Nephron progenitor cell (in vitro differentiated cells): ENCODE data around the gene MAGI1.

ENCODE experiments used
- DNase-seq: peaks from one replicate; pipeline ENCODE4 v3.0.0; 2021
- H3K27ac Mint-ChIP-seq: 2 replicates; pipeline ENCODE4 v1.8.0; 2021; ENCODE audit warnings: mild to moderate bottlenecking, moderate library complexity, mixed read lengths
- H3K27me3 Mint-ChIP-seq: 2 replicates; pipeline ENCODE4 v1.8.0; 2021; ENCODE audit warnings: mild to moderate bottlenecking, low read depth, mixed read lengths; ENCODE audit not compliant: poor library complexity
- H3K36me3 Mint-ChIP-seq: 2 replicates; pipeline ENCODE4 v1.8.0; 2021; ENCODE audit warnings: low read depth, mixed read lengths
- H3K4me1 Mint-ChIP-seq: 2 replicates; pipeline ENCODE4 v1.8.0; 2021; ENCODE audit warnings: mixed read lengths
- H3K4me3 Mint-ChIP-seq: 2 replicates; pipeline ENCODE4 v1.8.0; 2021; ENCODE audit warnings: mild to moderate bottlenecking, moderate library complexity, mixed read lengths
- H3K9me3 Mint-ChIP-seq: 2 replicates; pipeline ENCODE4 v1.8.0; 2021; ENCODE audit warnings: mild to moderate bottlenecking, moderate library complexity, mixed read lengths
- TF ChIP-seq, protein P1 (sequence below): fragments of 200-600 bp; sonication (generic); IDR thresholded peaks from 2 replicates; pipeline ENCODE4 v1.5.0; 2021; ENCODE audit warnings: antibody characterized with exemption

MAGI1 gene

DNA sequence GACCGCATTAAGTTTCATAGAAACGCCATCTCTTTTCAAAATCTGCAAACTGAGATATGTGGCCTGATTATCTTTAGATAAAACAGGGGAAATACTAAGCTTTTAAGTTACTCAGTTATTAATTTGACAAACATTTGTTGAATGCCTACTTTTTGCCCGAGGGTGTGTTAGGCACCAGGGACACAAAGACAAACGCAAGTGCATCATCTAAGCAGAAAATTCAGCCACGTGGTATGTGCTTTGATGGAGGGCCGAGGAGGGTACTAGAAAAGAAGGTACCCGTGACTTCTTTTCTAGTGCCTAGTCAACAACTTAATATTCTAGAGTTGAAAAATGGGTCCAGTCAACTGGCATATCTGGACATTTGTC is 594.3 kb downstream of the MAGI1 start:
- H3K9me3 Mint-ChIP-seq, result no peaks in the 10 kb centered on the region
- TF ChIP-seq, protein P1, sequence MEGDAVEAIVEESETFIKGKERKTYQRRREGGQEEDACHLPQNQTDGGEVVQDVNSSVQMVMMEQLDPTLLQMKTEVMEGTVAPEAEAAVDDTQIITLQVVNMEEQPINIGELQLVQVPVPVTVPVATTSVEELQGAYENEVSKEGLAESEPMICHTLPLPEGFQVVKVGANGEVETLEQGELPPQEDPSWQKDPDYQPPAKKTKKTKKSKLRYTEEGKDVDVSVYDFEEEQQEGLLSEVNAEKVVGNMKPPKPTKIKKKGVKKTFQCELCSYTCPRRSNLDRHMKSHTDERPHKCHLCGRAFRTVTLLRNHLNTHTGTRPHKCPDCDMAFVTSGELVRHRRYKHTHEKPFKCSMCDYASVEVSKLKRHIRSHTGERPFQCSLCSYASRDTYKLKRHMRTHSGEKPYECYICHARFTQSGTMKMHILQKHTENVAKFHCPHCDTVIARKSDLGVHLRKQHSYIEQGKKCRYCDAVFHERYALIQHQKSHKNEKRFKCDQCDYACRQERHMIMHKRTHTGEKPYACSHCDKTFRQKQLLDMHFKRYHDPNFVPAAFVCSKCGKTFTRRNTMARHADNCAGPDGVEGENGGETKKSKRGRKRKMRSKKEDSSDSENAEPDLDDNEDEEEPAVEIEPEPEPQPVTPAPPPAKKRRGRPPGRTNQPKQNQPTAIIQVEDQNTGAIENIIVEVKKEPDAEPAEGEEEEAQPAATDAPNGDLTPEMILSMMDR, result no peak
- H3K27me3 Mint-ChIP-seq, result no peaks in the 10 kb centered on the region

DNA sequence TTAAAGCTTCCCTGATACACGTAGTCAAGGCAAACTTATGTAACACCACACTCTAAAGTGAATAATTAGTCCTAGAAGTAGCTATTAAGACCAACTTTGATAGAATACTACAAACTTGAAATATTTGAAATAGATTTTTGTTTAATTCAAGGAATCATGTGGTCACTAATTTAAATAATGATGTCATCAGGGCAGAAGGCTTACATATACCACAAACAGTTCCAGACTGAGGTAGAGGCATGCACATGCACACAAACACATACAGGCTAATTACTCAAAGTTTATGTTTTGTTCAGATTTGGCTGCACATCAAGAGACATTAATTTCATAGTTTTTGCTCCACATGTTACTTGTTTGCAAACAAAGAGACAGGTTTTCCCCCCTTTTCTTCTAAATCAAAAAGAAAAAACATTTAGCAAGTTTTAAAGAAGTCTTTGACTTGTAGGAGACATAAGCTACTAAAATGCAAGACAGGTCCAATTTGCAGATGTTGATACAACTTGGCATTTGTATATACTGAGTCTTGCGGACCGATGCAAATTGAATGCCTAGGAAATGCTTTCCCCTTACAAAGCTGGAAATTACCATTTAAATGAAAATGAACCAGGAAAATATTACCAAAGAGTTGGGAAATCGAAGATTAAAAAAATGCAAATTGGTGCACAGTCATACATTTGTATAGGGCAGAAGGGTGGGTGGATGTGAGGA is 594.8 kb downstream of the MAGI1 start:
- Mint-ChIP-seq H3K36me3 (no peaks in the 10 kb centered on the region), H3K4me1 (peaks cover 16% of the 10 kb centered on the region), H3K9me3 (no peaks in the 10 kb centered on the region), H3K4me3 (no peak overlapping the region), H3K27ac (no peak overlapping the region), H3K27me3 (no peaks in the 10 kb centered on the region)
- no peak for DNase-seq
- TF ChIP-seq, protein P1, result no peak

More for the DNA sequence above, 594.3 kb downstream of the MAGI1 start:
- no peak overlapping the region for H3K4me3 Mint-ChIP-seq
- H3K4me1 Mint-ChIP-seq, result peaks cover 15% of the 10 kb centered on the region
- no peaks in the 10 kb centered on the region for H3K36me3 Mint-ChIP-seq
- no peak overlapping the region for H3K27ac Mint-ChIP-seq
- DNase-seq, result no peak

DNA sequence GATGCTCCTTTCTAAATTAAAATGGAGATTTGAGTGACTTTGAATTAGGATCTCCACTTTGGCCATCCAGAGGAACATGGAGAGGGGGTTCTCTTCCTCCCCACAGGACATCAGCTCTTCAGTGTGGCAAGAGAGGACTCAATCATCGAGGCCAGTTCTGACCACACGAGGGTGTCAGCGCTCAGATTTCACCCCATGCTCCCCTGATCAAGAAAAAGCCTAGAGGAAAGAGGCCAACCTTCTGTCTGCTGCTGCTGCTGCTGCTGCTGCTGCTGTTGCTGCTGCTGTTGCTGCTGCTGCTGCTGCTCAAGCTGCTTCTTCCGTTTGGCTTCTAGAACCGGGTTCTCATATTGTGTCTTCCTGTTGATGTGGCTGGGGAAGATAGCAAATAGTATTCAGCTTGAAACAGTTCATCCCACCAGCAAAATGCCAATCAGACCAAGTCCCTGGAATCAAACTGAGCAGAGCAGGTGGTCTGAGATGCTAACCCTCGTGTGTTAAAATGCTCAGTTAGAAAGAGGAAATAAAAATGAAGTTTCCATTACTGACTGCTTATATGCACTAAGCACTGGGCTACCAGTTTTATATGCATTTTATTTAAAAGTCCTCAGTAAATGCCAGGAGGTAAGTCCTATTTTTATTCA is 599.0 kb downstream of the MAGI1 start:
- H3K4me3 Mint-ChIP-seq, result no peak overlapping the region
- H3K9me3 Mint-ChIP-seq, result no peaks in the 10 kb centered on the region
- TF ChIP-seq, protein P1, result peak; percentile 50
- no peaks in the 10 kb centered on the region for H3K27me3 Mint-ChIP-seq
- no peak overlapping the region for H3K27ac Mint-ChIP-seq
- peak; percentile 64 for DNase-seq
- peaks cover 7% of the 10 kb centered on the region for H3K4me1 Mint-ChIP-seq
- H3K36me3 Mint-ChIP-seq, result peaks cover 28% of the 10 kb centered on the region

DNA sequence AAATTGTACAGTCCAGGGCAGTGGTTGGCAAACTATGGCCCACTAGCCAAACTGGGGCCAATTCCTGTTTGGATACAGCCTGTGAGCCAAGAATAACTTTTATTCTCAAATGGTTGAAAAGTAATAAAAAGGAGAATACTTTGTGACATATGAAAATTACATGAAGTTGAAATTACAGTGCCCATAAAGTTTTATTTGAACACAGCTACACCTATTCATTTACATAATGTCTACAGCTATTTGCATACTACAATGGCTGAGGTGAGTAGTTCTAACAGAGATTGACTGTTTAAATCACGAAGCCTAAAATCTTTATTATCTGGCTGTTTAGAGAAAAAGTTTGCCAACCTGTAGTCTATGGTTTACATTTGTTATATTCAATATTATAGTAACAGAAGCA is 600.1 kb downstream of the MAGI1 start:
- no peak overlapping the region for H3K4me3 Mint-ChIP-seq
- H3K27me3 Mint-ChIP-seq, result no peaks in the 10 kb centered on the region
- no peak for DNase-seq
- H3K36me3 Mint-ChIP-seq, result peaks cover 36% of the 10 kb centered on the region
- no peaks in the 10 kb centered on the region for H3K9me3 Mint-ChIP-seq
- peaks cover 7% of the 10 kb centered on the region for H3K4me1 Mint-ChIP-seq
- TF ChIP-seq, protein P1, result no peak
- no peak overlapping the region for H3K27ac Mint-ChIP-seq

DNA sequence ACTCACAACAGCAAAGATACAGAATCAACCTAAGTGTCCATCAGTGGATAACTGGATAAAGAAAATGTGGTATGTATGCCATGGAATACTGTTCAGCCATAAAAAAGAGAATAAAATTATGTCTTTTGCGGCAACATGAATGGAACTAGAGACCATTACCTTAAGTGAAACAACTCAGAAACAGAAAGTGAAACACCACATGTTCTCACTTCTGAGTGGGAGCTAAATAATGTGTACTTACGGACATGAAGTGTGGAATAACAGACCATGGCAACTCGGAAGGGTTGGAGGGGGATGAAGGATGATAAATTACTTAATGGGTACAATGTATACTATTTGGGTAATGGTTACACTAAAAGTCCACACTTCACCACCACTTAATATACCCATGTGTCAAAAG is 600.6 kb downstream of the MAGI1 start:
- DNase-seq, result no peak
- peaks cover 7% of the 10 kb centered on the region for H3K4me1 Mint-ChIP-seq
- TF ChIP-seq, protein P1, result no peak
- H3K27ac Mint-ChIP-seq, result no peak overlapping the region
- H3K4me3 Mint-ChIP-seq, result no peak overlapping the region
- no peaks in the 10 kb centered on the region for H3K27me3 Mint-ChIP-seq
- no peaks in the 10 kb centered on the region for H3K9me3 Mint-ChIP-seq
- H3K36me3 Mint-ChIP-seq, result peaks cover 37% of the 10 kb centered on the region

DNA sequence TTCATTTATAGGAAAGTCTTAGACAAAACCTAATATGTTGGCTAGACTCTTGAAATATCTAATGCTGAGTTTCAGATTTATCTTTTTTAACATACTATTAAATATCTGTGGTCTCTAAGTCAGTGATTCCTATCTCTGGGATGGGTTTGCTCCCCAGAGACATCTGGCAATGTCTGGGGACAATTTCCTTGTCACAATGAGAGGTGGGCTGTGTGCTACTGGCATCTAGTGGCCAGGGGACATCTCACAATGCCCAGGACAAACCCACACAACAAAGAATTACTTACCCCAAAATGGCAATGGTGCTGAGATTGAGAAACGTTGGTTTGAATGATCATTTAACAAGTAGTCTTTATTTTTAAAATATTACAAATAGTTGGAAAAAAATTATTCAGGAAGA is 602.1 kb downstream of the MAGI1 start:
- H3K4me3 Mint-ChIP-seq, result no peak overlapping the region
- no peaks in the 10 kb centered on the region for H3K9me3 Mint-ChIP-seq
- H3K36me3 Mint-ChIP-seq, result peaks cover 50% of the 10 kb centered on the region
- no peak overlapping the region for H3K27ac Mint-ChIP-seq
- TF ChIP-seq, protein P1, result peak; percentile 66
- peak; percentile 45 for DNase-seq
- H3K27me3 Mint-ChIP-seq, result no peaks in the 10 kb centered on the region
- H3K4me1 Mint-ChIP-seq, result peaks cover 7% of the 10 kb centered on the region
